OCI-LY3 (cell line): ENCODE data around the gene GBP1.

Source experiments
- H2AFZ ChIP-seq: fragments of 200-600, 300-600 bp; shearing (Covaris generic); 2 replicates; pipeline ENCODE4 v1.6.0; 2014; ENCODE audit warnings: antibody characterized with exemption, low read depth, low read length
- H3K27ac ChIP-seq: fragments of 200-600, 300-600 bp; sonication (generic); 2 replicates; pipeline ENCODE4 v1.5.1; 2014; ENCODE audit warnings: mild to moderate bottlenecking, low read length, moderate library complexity, mixed read lengths
- H3K27me3 ChIP-seq: fragments of 200-600, 300-600 bp; sonication (generic); 2 replicates; pipeline ENCODE4 v1.6.1; 2014; ENCODE audit warnings: low read depth, low read length, mixed read lengths
- H3K36me3 ChIP-seq: fragments of 200-600, 300-600 bp; sonication (generic); replicated peaks from 2 replicates; pipeline ENCODE3; 2014; ENCODE audit warnings: low read depth, low read length, mixed read lengths
- H3K4me1 ChIP-seq: fragments of 300-600, 200-600 bp; sonication (generic); 2 replicates; pipeline ENCODE4 v1.6.1; 2014; ENCODE audit warnings: low read length, mixed read lengths
- H3K4me2 ChIP-seq: fragments of 200-600, 300-600 bp; sonication (generic); 2 replicates; pipeline ENCODE4 v1.6.1; 2014; ENCODE audit warnings: low read length, mixed read lengths
- H3K4me3 ChIP-seq: fragments of 300-600, 200-600 bp; sonication (generic); 2 replicates; pipeline ENCODE4 v1.5.1; 2014; ENCODE audit warnings: antibody characterized with exemption, mild to moderate bottlenecking, low read length, moderate library complexity
- H3K79me2 ChIP-seq: fragments of 300-600, 200-600 bp; shearing (Covaris generic); 2 replicates; pipeline ENCODE4 v1.6.1; 2014; ENCODE audit warnings: mild to moderate bottlenecking, low read length, mixed read lengths
- H3K9ac ChIP-seq: fragments of 300-600, 200-600 bp; shearing (Covaris generic); 2 replicates; pipeline ENCODE4 v1.6.0; 2014; ENCODE audit warnings: mild to moderate bottlenecking, low read length, moderate library complexity
- H3K9me3 ChIP-seq: fragments of 200-600, 300-600 bp; shearing (Covaris generic); 2 replicates; pipeline ENCODE4 v1.6.1; 2014; ENCODE audit warnings: low read length, mixed read lengths; ENCODE audit not compliant: insufficient read depth
- H4K20me1 ChIP-seq: fragments of 200-600, 300-600 bp; sonication (generic); 2 replicates; pipeline ENCODE4 v1.6.1; 2016; ENCODE audit warnings: low read length, mixed read lengths; ENCODE audit not compliant: insufficient read depth
- CTCF ChIP-seq: fragments of 200-600, 300-600 bp; sonication (generic); IDR thresholded peaks from 2 replicates; pipeline ENCODE4 v1.5.1; 2014; ENCODE audit warnings: antibody characterized with exemption, low read length, low read depth
- EZH2phosphoT487 ChIP-seq: fragments of 200-600 bp; shearing (Covaris generic); IDR thresholded peaks from 2 replicates; pipeline ENCODE4 v1.6.1; 2018; ENCODE audit warnings: antibody characterized with exemption, mixed run types, low read depth

Gene GBP1

GRCh38 chr1:89065079-89065868, at the start of gene GBP1:
TSS of gene GBP1 (minus strand) at chr1:89065208. CDS start at chr1:89063234, 1,974 bp downstream.
- no peaks in the 10 kb centered on the region for H3K79me2 ChIP-seq
- H4K20me1 ChIP-seq = no peaks in the 10 kb centered on the region
- peak within 1 kb of the TSS; percentile 47 for H2AFZ ChIP-seq
- H3K27me3 ChIP-seq = no peaks in the 10 kb centered on the region
- no peaks in the 10 kb centered on the region for H3K36me3 ChIP-seq
- peak within 1 kb of the TSS; percentile 19 for H3K27ac ChIP-seq
- TF ChIP-seq EZH2phosphoT487 = no peak
- TF ChIP-seq CTCF = no peak
- peaks cover 15% of the 10 kb centered on the region for H3K4me1 ChIP-seq
- H3K9ac ChIP-seq = peak within 1 kb of the TSS; percentile 58
- H3K4me3 ChIP-seq = peak within 1 kb of the TSS; percentile 75
- H3K9me3 ChIP-seq = no peaks in the 10 kb centered on the region
- H3K4me2 ChIP-seq = peak within 1 kb of the TSS; percentile 77

- Histone ChIP-seq H3K79me2 (no peaks in the 10 kb centered on the region), H3K4me2 (no peak overlapping the region), H3K9me3 (no peaks in the 10 kb centered on the region), H3K27ac (no peak overlapping the region), H3K9ac (no peak overlapping the region), H4K20me1 (no peaks in the 10 kb centered on the region), H3K36me3 (no peaks in the 10 kb centered on the region), H3K27me3 (no peaks in the 10 kb centered on the region), H3K4me1 (no peaks in the 10 kb centered on the region), H2AFZ (no peak overlapping the region), H3K4me3 (no peak overlapping the region)
- TF ChIP-seq CTCF = no peak
- no peak for TF ChIP-seq EZH2phosphoT487
Observed at GRCh38 chr1:89114662-89115061, 49.7 kb upstream of the GBP1 start.

GRCh38 chr1:89112871-89113613, 48.0 kb upstream of the GBP1 start:
- no peak for TF ChIP-seq EZH2phosphoT487
- no peak for TF ChIP-seq CTCF
- Histone ChIP-seq H3K79me2 (no peaks in the 10 kb centered on the region), H3K4me2 (no peak overlapping the region), H4K20me1 (no peaks in the 10 kb centered on the region), H3K9me3 (no peaks in the 10 kb centered on the region), H3K4me1 (no peaks in the 10 kb centered on the region), H2AFZ (no peak overlapping the region), H3K4me3 (no peak overlapping the region), H3K36me3 (no peaks in the 10 kb centered on the region), H3K9ac (no peak overlapping the region), H3K27ac (no peak overlapping the region), H3K27me3 (no peaks in the 10 kb centered on the region)

GRCh38 chr1:89104687-89105086, 39.7 kb upstream of the GBP1 start:
- H3K27me3 ChIP-seq = no peaks in the 10 kb centered on the region
- H3K9ac ChIP-seq = no peak overlapping the region
- no peak overlapping the region for H3K4me3 ChIP-seq
- H3K79me2 ChIP-seq = no peaks in the 10 kb centered on the region
- no peak overlapping the region for H3K4me2 ChIP-seq
- H3K36me3 ChIP-seq = no peaks in the 10 kb centered on the region
- no peaks in the 10 kb centered on the region for H3K9me3 ChIP-seq
- peaks cover 6% of the 10 kb centered on the region for H3K4me1 ChIP-seq
- TF ChIP-seq CTCF (no peak), EZH2phosphoT487 (no peak)
- H3K27ac ChIP-seq = no peak overlapping the region
- no peak overlapping the region for H2AFZ ChIP-seq
- H4K20me1 ChIP-seq = no peaks in the 10 kb centered on the region
